Fibroblast of villous mesenchyme (primary cell): ENCODE data around the gene KIF21B. TPM values are rescaled to one million over a fixed set of nuclear protein-coding genes. Genes with fewer than 3 reads are reported as not detected.

ENCODE experiments used
- DNase-seq: peaks from one replicate; pipeline ENCODE4 v3.0.0-alpha.2; 2010; ENCODE audit warnings: low read depth
- H3K4me3 ChIP-seq: 2 replicates; pipeline ENCODE4 v1.5.1; 2011; ENCODE audit warnings: low read depth, mild to moderate bottlenecking, low read length
- total RNA-seq: library from RNA; depleted of rRNA; stranded (reverse); fragments of >200 nt; gene quantifications from 2 replicates; pipeline ENCODE4 v1.2.3, GENCODE V29; 2012
- TF ChIP-seq, protein P1 (sequence below): IDR thresholded peaks from 2 replicates; pipeline ENCODE4 v1.5.1; 2012; ENCODE audit warnings: low read depth, mild to moderate bottlenecking, low read length; ENCODE audit not compliant: insufficient read depth

Gene KIF21B
- under 0.01 and 0.32 TPM in 2 replicates for total RNA-seq

- TF ChIP-seq, protein P1, sequence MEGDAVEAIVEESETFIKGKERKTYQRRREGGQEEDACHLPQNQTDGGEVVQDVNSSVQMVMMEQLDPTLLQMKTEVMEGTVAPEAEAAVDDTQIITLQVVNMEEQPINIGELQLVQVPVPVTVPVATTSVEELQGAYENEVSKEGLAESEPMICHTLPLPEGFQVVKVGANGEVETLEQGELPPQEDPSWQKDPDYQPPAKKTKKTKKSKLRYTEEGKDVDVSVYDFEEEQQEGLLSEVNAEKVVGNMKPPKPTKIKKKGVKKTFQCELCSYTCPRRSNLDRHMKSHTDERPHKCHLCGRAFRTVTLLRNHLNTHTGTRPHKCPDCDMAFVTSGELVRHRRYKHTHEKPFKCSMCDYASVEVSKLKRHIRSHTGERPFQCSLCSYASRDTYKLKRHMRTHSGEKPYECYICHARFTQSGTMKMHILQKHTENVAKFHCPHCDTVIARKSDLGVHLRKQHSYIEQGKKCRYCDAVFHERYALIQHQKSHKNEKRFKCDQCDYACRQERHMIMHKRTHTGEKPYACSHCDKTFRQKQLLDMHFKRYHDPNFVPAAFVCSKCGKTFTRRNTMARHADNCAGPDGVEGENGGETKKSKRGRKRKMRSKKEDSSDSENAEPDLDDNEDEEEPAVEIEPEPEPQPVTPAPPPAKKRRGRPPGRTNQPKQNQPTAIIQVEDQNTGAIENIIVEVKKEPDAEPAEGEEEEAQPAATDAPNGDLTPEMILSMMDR: no peak
- DNase-seq: peak; percentile 50
- peak within 1 kb of the TSS; percentile 60 for H3K4me3 ChIP-seq
These were observed at the start of gene KIF21B for GRCh38 chr1:201023517-201023902. TSS of gene KIF21B (minus strand) at chr1:201023714. CDS start at chr1:201023383, 331 bp downstream.

DNA sequence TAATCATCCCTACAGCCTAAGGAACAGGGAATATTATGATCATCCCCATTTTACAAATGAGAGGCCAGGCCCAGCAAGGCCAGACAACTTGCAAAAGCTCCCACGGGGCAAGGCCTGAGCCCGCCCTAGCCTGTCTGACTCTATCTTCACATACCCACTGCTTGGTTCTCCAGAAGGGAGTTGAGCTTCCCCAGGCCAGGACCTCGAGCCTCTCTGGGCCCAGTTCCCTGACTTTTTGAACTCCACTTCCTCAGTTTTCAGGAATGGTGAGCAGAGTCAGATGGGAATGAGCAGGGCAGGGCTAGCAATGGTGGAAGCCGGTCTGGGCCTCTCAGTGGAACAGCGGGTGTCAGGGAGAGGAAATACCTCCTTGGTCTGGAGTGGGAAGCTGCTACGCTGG is 49.4 kb upstream of the KIF21B start:
- H3K4me3 ChIP-seq: no peak overlapping the region
- TF ChIP-seq, protein P1: no peak
- DNase-seq: no peak

DNA sequence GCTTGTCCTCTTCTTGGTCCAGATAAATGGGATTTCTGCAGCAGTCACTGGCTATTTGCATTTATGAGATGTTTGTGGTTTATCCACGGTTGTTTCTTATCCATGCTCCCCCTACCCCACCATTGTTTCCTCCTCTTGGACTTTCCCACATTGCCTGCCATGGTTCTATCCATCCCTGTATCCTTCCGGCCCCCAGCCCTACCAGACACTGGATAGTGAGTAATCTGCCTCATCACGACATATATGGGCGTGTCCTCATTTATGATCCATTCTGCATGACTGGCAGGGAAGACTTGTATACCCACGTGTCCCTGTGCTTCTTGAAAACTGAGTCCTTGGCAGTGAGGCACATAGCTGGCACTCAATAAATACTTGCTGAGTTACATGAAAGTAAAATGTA is 48.6 kb upstream of the KIF21B start:
- TF ChIP-seq, protein P1: no peak
- no peak for DNase-seq
- H3K4me3 ChIP-seq: no peak overlapping the region

DNA sequence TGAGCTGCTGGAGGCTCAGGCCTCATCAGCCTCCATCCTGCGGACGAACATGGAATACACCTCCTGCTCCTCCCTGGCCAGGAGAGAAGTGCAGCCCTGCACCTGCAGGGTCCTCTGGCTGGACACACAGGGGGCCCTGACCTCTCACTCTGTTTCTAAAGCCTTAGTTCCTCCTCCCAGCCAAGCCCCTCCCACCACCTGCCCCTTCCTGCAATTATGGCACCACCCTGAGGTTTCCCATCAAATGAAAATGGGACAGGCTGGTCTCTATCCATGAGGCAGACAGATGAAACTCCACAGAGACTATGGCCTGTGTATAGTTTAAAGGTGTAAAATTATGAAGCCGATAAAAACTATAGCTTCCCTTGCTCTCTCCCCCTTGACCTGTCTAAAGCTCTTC is 46.1 kb upstream of the KIF21B start:
- DNase-seq: no peak
- TF ChIP-seq, protein P1: no peak
- no peak overlapping the region for H3K4me3 ChIP-seq

DNA sequence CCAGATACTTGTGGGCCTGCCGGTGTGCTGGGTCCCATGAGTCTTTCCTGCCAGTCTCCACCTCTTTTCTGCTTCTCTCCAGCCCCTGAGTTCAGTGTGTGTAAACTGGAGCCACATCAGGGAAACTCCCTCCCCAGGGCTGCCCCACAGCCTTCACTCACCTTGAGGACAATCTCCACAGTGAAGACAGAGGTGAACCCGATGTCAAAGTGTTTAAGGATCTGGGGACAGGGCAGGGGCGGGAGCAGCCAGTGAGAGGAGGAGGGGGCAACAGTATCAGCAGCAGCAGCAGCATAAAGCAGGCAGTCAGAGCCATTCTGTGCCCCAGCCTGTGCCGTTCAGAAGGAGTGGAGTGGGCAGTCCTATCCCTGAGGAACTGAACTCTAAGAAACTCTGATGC is 45.5 kb upstream of the KIF21B start:
- H3K4me3 ChIP-seq: no peak overlapping the region
- TF ChIP-seq, protein P1: no peak
- DNase-seq: no peak

GRCh38 chr1:201066986-201067385 is 43.5 kb upstream of the KIF21B start:
- no peak overlapping the region for H3K4me3 ChIP-seq
- no peak for DNase-seq
- TF ChIP-seq, protein P1: no peak

DNA sequence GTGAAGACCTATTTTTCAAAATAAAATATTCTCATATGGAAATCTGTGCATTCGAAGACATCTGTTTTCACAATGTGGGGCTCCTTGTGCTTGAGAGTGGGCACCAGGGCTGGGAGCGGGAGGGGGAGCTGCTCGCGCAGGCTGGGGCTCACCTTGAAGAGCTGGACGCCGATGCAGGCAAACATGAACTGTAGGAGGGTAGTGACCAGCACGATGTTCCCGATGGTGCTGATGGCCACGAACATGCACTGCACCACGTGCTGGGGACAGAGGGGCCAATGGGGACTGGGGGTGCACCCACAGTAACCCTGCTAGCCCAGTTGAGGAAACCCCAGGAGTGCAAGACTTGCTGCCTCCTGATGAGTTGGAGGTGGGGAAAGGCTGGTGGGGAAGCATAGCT is 42.2 kb upstream of the KIF21B start:
- DNase-seq: no peak
- TF ChIP-seq, protein P1: no peak
- H3K4me3 ChIP-seq: no peak overlapping the region
